H9 (cell line): ENCODE data around the gene SMURF1. TPM values are rescaled to one million over a fixed set of nuclear protein-coding genes. Genes with fewer than 3 reads are reported as not detected.

Source experiments
- DNase-seq: peaks from one replicate; pipeline ENCODE4 v3.0.0-alpha.2; 2017
- H2AFZ ChIP-seq: one replicate; pipeline ENCODE4 v1.6.1; 2013; ENCODE audit warnings: mild to moderate bottlenecking, low read length, control low read depth, moderate library complexity
- H2AK5ac ChIP-seq: 2 replicates; pipeline ENCODE4 v1.6.1; 2013; ENCODE audit warnings: low read length, control low read depth, mixed read lengths; ENCODE audit not compliant: insufficient read length
- H2BK120ac ChIP-seq: one replicate; pipeline ENCODE4 v1.6.1; 2013; ENCODE audit warnings: low read depth, mild to moderate bottlenecking, low read length, control low read depth, inconsistent platforms; ENCODE audit not compliant: poor library complexity, severe bottlenecking
- H2BK12ac ChIP-seq: 2 replicates; pipeline ENCODE4 v1.6.1; 2013; ENCODE audit warnings: low read length, control low read depth, mixed read lengths, low read depth; ENCODE audit not compliant: insufficient read length
- H2BK15ac ChIP-seq: 2 replicates; pipeline ENCODE4 v1.6.1; 2013; ENCODE audit warnings: low read depth, low read length, control low read depth
- H2BK20ac ChIP-seq: one replicate; pipeline ENCODE4 v1.6.1; 2013; ENCODE audit warnings: low read depth, mild to moderate bottlenecking, low read length, control low read depth, inconsistent platforms; ENCODE audit not compliant: poor library complexity, severe bottlenecking
- H2BK5ac ChIP-seq: 2 replicates; pipeline ENCODE4 v1.6.1; 2013; ENCODE audit warnings: low read length, control low read depth, mixed read lengths; ENCODE audit not compliant: insufficient read length
- H3K14ac ChIP-seq: 2 replicates; pipeline ENCODE4 v1.6.1; 2013; ENCODE audit warnings: low read length, control low read depth; ENCODE audit not compliant: insufficient read depth
- H3K18ac ChIP-seq: 2 replicates; pipeline ENCODE4 v1.6.1; 2013; ENCODE audit warnings: low read depth, mild to moderate bottlenecking, mixed read lengths, low read length, control low read depth; ENCODE audit not compliant: insufficient read length
- H3K23ac ChIP-seq: 2 replicates; pipeline ENCODE4 v1.6.1; 2013; ENCODE audit warnings: low read length, control low read depth, mixed read lengths, low read depth; ENCODE audit not compliant: insufficient read length
- H3K23me2 ChIP-seq: 2 replicates; pipeline ENCODE4 v1.6.1; 2013; ENCODE audit warnings: low read depth, mild to moderate bottlenecking, mixed read lengths, low read length, control low read depth; ENCODE audit not compliant: insufficient read length, poor library complexity, severe bottlenecking
- H3K27ac ChIP-seq: 2 replicates; pipeline ENCODE4 v1.5.1; 2013; ENCODE audit warnings: low read length, control low read depth, mixed read lengths, low read depth; ENCODE audit not compliant: insufficient read length
- H3K27me3 ChIP-seq: 2 replicates; pipeline ENCODE4 v1.6.1; 2013; ENCODE audit warnings: low read length, control low read depth, inconsistent platforms; ENCODE audit not compliant: insufficient read depth
- H3K4ac ChIP-seq: 2 replicates; pipeline ENCODE4 v1.6.1; 2013; ENCODE audit warnings: low read depth, mild to moderate bottlenecking, control low read depth, inconsistent platforms, low read length, moderate library complexity
- H3K4me1 ChIP-seq: 2 replicates; pipeline ENCODE4 v1.6.1; 2013; ENCODE audit warnings: low read length, control low read depth, inconsistent platforms; ENCODE audit not compliant: insufficient read depth
- H3K4me2 ChIP-seq: 2 replicates; pipeline ENCODE4 v1.6.1; 2013; ENCODE audit warnings: low read length, control low read depth, mixed read lengths; ENCODE audit not compliant: insufficient read length, insufficient read depth
- H3K56ac ChIP-seq: 2 replicates; pipeline ENCODE4 v1.6.1; 2013; ENCODE audit warnings: low read depth, mild to moderate bottlenecking, mixed read lengths, low read length, control low read depth; ENCODE audit not compliant: insufficient read length
- H3K79me1 ChIP-seq: 2 replicates; pipeline ENCODE4 v1.6.1; 2013; ENCODE audit warnings: low read depth, mild to moderate bottlenecking, moderate library complexity, low read length, control low read depth, inconsistent platforms; ENCODE audit not compliant: insufficient read depth, poor library complexity, severe bottlenecking
- H3K79me2 ChIP-seq: 2 replicates; pipeline ENCODE4 v1.6.1; 2013; ENCODE audit warnings: low read length, control low read depth, inconsistent platforms; ENCODE audit not compliant: insufficient read depth
- H3K9ac ChIP-seq: 2 replicates; pipeline ENCODE4 v1.6.1; 2013; ENCODE audit warnings: low read length, control low read depth, mixed read lengths; ENCODE audit not compliant: insufficient read length; ENCODE audit errors: extremely low read depth
- H3K9me3 ChIP-seq: one replicate; pipeline ENCODE4 v1.6.1; 2013; ENCODE audit warnings: low read depth, low read length, inconsistent platforms; ENCODE audit not compliant: control insufficient read depth
- H3T11ph ChIP-seq: one replicate; pipeline ENCODE4 v1.6.1; 2013; ENCODE audit warnings: mild to moderate bottlenecking, low read length, control low read depth, inconsistent platforms
- H4K20me1 ChIP-seq: one replicate; pipeline ENCODE4 v1.6.1; 2013; ENCODE audit not compliant: control insufficient read depth, insufficient read length, insufficient read depth
- H4K5ac ChIP-seq: 2 replicates; pipeline ENCODE4 v1.6.1; 2013; ENCODE audit warnings: low read depth, mild to moderate bottlenecking, mixed read lengths, low read length, control low read depth; ENCODE audit not compliant: insufficient read length
- H4K8ac ChIP-seq: replicated peaks from 2 replicates; pipeline ENCODE4 v1.6.1; 2013; ENCODE audit warnings: low read length, control low read depth, mixed read lengths, low read depth; ENCODE audit not compliant: insufficient read length
- H4K91ac ChIP-seq: 2 replicates; pipeline ENCODE4 v1.6.1; 2013; ENCODE audit warnings: low read depth, mild to moderate bottlenecking, moderate library complexity, mixed read lengths, low read length, control low read depth; ENCODE audit not compliant: insufficient read length
- H3K27ac Mint-ChIP-seq, 3 experiments: 2 replicates in 2 of 3; 3 replicates in 1 of 3; pipeline ENCODE4 v1.8.0; 2020 to 2021; ENCODE audit warnings: mixed read lengths in 3 of 3, mild to moderate bottlenecking in 1 of 3, moderate library complexity in 1 of 3
- H3K27me3 Mint-ChIP-seq: 2 replicates; pipeline ENCODE4 v1.8.0; 2021; ENCODE audit warnings: low read depth, mild to moderate bottlenecking, moderate library complexity, mixed read lengths
- H3K36me3 Mint-ChIP-seq, 3 experiments: 2 replicates in 2 of 3; 3 replicates in 1 of 3; pipeline ENCODE4 v1.8.0; 2020 to 2021; ENCODE audit warnings: low read depth in 3 of 3, mixed read lengths in 3 of 3; ENCODE audit not compliant: insufficient read depth in 1 of 3
- H3K4me1 Mint-ChIP-seq, 2 experiments: 2 replicates each; pipeline ENCODE4 v1.8.0; 2020; ENCODE audit warnings: mixed read lengths in 2 of 2
- H3K4me3 Mint-ChIP-seq, 2 experiments: 2 replicates in 1 of 2; 3 replicates in 1 of 2; pipeline ENCODE4 v1.8.0; 2020 to 2021; ENCODE audit warnings: mild to moderate bottlenecking in 2 of 2, mixed read lengths in 2 of 2, moderate library complexity in 1 of 2
- H3K9me3 Mint-ChIP-seq, 2 experiments: 2 replicates in 1 of 2; 3 replicates in 1 of 2; pipeline ENCODE4 v1.8.0; 2020; ENCODE audit warnings: mild to moderate bottlenecking in 2 of 2, mixed read lengths in 2 of 2, moderate library complexity in 1 of 2
- WGBS: extraction: QIAGEN DNeasy Blood & Tissue Kit; methylation state at CpG from one replicate; pipeline ENCODE4 v1.1.7; 2013; ENCODE audit warnings: missing lambda C conversion rate, low lambda C conversion rate, mixed read lengths; ENCODE audit not compliant: insufficient read length; ENCODE audit errors: extremely low coverage; 5-methylcytosine and 5-hydroxymethylcytosine counted together
- total RNA-seq: library from RNA; stranded (reverse); gene quantifications from 2 replicates; pipeline ENCODE4 v1.2.1, GENCODE V29; 2021
- TF ChIP-seq, protein P1 (sequence below): fragments of 200-600 bp; sonication (generic); conservative IDR thresholded peaks from 3 replicates; pipeline ENCODE4 v1.8.0; 2021; ENCODE audit warnings: antibody characterized with exemption, mild to moderate bottlenecking

The SMURF1 gene
- total RNA-seq, 1 experiment from 2014 or later: 29.4 TPM

- no peak overlapping the region for H2BK20ac ChIP-seq
- no CpG with 5 or more reads among the region's 14 CpGs for WGBS
- no peak overlapping the region for H2BK12ac ChIP-seq
- H2BK5ac ChIP-seq: no peak overlapping the region
- H2AFZ ChIP-seq: no peak overlapping the region
- H4K20me1 ChIP-seq: no peaks in the 10 kb centered on the region
- H3K18ac ChIP-seq: no peak overlapping the region
- no peak overlapping the region for H3K56ac ChIP-seq
- H3K9ac ChIP-seq: no peak overlapping the region
- no peaks in the 10 kb centered on the region for H3K27me3 ChIP-seq
- TF ChIP-seq, protein P1, sequence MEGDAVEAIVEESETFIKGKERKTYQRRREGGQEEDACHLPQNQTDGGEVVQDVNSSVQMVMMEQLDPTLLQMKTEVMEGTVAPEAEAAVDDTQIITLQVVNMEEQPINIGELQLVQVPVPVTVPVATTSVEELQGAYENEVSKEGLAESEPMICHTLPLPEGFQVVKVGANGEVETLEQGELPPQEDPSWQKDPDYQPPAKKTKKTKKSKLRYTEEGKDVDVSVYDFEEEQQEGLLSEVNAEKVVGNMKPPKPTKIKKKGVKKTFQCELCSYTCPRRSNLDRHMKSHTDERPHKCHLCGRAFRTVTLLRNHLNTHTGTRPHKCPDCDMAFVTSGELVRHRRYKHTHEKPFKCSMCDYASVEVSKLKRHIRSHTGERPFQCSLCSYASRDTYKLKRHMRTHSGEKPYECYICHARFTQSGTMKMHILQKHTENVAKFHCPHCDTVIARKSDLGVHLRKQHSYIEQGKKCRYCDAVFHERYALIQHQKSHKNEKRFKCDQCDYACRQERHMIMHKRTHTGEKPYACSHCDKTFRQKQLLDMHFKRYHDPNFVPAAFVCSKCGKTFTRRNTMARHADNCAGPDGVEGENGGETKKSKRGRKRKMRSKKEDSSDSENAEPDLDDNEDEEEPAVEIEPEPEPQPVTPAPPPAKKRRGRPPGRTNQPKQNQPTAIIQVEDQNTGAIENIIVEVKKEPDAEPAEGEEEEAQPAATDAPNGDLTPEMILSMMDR: no peak
- H3K79me2 ChIP-seq: no peaks in the 10 kb centered on the region
- H3K9me3 ChIP-seq: no peaks in the 10 kb centered on the region
- no peaks in the 10 kb centered on the region for H3K4me1 ChIP-seq
- no peaks in the 10 kb centered on the region; the same call in 1 of the 2 replicates for H3K27me3 Mint-ChIP-seq
- H3K36me3 Mint-ChIP-seq: peaks cover 51 to 94% (median 91%) of the 10 kb centered on the region in 3 experiments
- H4K8ac ChIP-seq: no peak overlapping the region
- no peaks in the 10 kb centered on the region for H3K23me2 ChIP-seq
- no peak overlapping the region for H4K5ac ChIP-seq
- no peak overlapping the region for H2BK120ac ChIP-seq
- H2AK5ac ChIP-seq: no peak overlapping the region
- no peak overlapping the region for H3K23ac ChIP-seq
- no peak overlapping the region for H3K27ac ChIP-seq
- no peak overlapping the region for H3T11ph ChIP-seq
- no peak for DNase-seq
- H2BK15ac ChIP-seq: no peak overlapping the region
- no peaks in the 10 kb centered on the region for H3K4me1 Mint-ChIP-seq
- H3K4me3 Mint-ChIP-seq: no peak overlapping the region
- peak overlapping the region in 1 of 3 experiments; percentile 64; a peak in 1 of 7 replicates for H3K27ac Mint-ChIP-seq
- H4K91ac ChIP-seq: no peak overlapping the region
- H3K14ac ChIP-seq: no peak overlapping the region
- H3K4ac ChIP-seq: no peak overlapping the region
- no peak overlapping the region for H3K4me2 ChIP-seq
- no peaks in the 10 kb centered on the region for H3K79me1 ChIP-seq
- peaks cover 0 to 5% of the 10 kb centered on the region in 2 experiments; a peak in 1 of 5 replicates for H3K9me3 Mint-ChIP-seq
Observed at GRCh38 chr7:98991141-98991540, 152.8 kb downstream of the SMURF1 start.
